Glutamatergic neuron (in vitro differentiated cells): ENCODE measurements around the gene OLFM4. TPM values are rescaled to one million over a fixed set of nuclear protein-coding genes. Genes with fewer than 3 reads are reported as not detected.

Experiments
- DNase-seq: peaks from one replicate; pipeline ENCODE4 v3.0.0; 2022
- H3K27ac Mint-ChIP-seq: one replicate; pipeline ENCODE4 v1.8.0; 2020; ENCODE audit warnings: mild to moderate bottlenecking, mixed read lengths, inconsistent platforms; ENCODE audit not compliant: unreplicated experiment
- H3K27me3 Mint-ChIP-seq: one replicate; pipeline ENCODE4 v1.8.0; 2020; ENCODE audit warnings: mild to moderate bottlenecking, moderate library complexity, mixed read lengths, inconsistent platforms; ENCODE audit not compliant: unreplicated experiment
- H3K36me3 Mint-ChIP-seq: one replicate; pipeline ENCODE4 v1.8.0; 2020; ENCODE audit warnings: mild to moderate bottlenecking, mixed read lengths, inconsistent platforms; ENCODE audit not compliant: unreplicated experiment
- H3K4me1 Mint-ChIP-seq: one replicate; pipeline ENCODE4 v1.8.0; 2020; ENCODE audit warnings: mild to moderate bottlenecking, low read depth, mixed read lengths, inconsistent platforms; ENCODE audit not compliant: unreplicated experiment
- H3K4me3 Mint-ChIP-seq: one replicate; pipeline ENCODE4 v1.8.0; 2020; ENCODE audit warnings: mild to moderate bottlenecking, mixed read lengths, inconsistent platforms; ENCODE audit not compliant: unreplicated experiment
- H3K9me3 Mint-ChIP-seq: one replicate; pipeline ENCODE4 v1.8.0; 2020; ENCODE audit warnings: mild to moderate bottlenecking, moderate library complexity, mixed read lengths, inconsistent platforms; ENCODE audit not compliant: unreplicated experiment
- total RNA-seq: library from RNA; stranded (reverse); fragmentation: NEBNext Ultra II Directional; extraction: Animal tissue kit (Norgen Biotek cat#: 25700); gene quantifications from one replicate; pipeline ENCODE4 v1.2.1, GENCODE V29; 2021; ENCODE audit not compliant: unreplicated experiment
- TF ChIP-seq, protein P1 (sequence below): fragments of 200-600 bp; sonication (generic); IDR thresholded peaks from one replicate; pipeline ENCODE4 v1.5.0; 2021; ENCODE audit not compliant: partially characterized antibody, unreplicated experiment

Gene OLFM4
- total RNA-seq, 1 donor from 2014 or later: 0.15 TPM

DNA sequence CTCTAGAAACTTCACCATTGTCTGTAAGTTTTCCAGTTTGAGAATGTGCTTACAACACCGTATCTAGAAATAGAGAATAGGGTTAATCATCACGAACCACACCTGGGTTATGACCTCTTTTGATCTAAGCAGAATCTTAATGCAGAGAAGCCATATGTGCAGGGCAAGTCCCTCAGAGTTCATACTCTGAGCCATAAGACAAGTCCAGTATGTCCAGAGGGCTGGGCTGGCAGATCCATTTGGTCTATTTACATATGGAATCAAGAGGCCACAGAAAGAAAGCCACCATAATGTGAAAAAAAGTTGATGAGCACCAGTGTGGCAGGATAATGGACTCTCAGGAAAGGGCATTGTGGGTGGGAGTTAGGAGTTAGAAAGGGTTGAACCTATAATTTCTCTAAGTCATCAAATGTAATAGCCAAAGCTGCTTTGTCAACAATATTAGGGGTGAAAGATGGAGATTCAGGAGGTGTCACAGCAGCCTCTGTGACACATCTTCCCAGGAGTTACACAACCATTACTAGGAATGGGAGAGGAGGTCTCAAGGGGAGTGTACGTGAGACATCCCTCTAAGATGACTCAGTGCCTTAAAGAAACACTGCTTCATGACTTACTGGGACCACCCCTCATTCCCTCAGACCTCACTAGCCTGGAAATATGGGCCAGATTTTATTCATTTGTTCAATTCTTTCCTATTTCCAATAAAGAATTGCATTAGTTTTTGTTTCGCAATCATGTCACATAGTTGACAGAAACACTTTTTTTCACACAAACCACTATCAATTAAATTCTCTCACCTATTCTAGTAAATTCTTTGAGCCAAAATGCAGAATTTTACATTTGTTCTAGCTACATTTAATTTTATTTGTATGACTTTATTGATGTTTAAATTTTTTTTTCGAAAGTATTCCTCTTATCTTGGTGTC lies 30.4 kb upstream of the OLFM4 start:
- TF ChIP-seq, protein P1, sequence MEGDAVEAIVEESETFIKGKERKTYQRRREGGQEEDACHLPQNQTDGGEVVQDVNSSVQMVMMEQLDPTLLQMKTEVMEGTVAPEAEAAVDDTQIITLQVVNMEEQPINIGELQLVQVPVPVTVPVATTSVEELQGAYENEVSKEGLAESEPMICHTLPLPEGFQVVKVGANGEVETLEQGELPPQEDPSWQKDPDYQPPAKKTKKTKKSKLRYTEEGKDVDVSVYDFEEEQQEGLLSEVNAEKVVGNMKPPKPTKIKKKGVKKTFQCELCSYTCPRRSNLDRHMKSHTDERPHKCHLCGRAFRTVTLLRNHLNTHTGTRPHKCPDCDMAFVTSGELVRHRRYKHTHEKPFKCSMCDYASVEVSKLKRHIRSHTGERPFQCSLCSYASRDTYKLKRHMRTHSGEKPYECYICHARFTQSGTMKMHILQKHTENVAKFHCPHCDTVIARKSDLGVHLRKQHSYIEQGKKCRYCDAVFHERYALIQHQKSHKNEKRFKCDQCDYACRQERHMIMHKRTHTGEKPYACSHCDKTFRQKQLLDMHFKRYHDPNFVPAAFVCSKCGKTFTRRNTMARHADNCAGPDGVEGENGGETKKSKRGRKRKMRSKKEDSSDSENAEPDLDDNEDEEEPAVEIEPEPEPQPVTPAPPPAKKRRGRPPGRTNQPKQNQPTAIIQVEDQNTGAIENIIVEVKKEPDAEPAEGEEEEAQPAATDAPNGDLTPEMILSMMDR: no peak
- no peaks in the 10 kb centered on the region for H3K9me3 Mint-ChIP-seq
- H3K4me3 Mint-ChIP-seq: no peak overlapping the region
- peaks cover 12% of the 10 kb centered on the region for H3K4me1 Mint-ChIP-seq
- DNase-seq: no peak
- H3K36me3 Mint-ChIP-seq: no peaks in the 10 kb centered on the region
- H3K27ac Mint-ChIP-seq: no peak overlapping the region
- no peaks in the 10 kb centered on the region for H3K27me3 Mint-ChIP-seq

DNA sequence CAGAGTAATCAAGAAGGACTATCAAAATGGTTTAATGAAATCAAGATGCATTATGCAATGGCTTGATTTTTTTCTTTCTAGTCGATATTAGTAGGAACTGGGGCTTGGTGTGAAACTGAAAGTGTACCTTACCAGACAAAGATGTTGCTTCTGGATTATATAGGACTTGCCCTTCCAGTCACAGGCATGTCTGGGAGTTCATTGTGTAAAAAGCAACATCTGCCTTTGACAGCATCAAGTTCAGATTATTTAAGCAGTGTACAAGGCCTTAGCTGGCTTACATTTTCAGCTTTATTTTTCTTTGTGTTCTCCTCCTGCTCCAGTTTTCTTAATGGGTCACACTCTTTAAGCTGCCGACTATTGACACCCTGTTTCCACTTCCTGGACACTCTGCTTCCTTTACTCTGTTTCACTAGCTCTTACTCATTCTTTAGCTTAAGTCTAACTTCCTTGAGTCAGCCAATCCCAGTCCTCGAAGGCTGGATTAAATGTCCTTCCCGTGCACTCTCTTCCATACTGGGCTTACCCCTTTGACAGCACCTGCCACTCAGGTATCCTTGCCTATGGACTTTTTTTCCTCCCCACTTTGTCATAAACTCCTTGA lies 29.4 kb upstream of the OLFM4 start:
- no peak overlapping the region for H3K4me3 Mint-ChIP-seq
- TF ChIP-seq, protein P1: no peak
- H3K27me3 Mint-ChIP-seq: no peaks in the 10 kb centered on the region
- H3K36me3 Mint-ChIP-seq: no peaks in the 10 kb centered on the region
- H3K4me1 Mint-ChIP-seq: peaks cover 7% of the 10 kb centered on the region
- H3K9me3 Mint-ChIP-seq: no peaks in the 10 kb centered on the region
- no peak overlapping the region for H3K27ac Mint-ChIP-seq
- no peak for DNase-seq

DNA sequence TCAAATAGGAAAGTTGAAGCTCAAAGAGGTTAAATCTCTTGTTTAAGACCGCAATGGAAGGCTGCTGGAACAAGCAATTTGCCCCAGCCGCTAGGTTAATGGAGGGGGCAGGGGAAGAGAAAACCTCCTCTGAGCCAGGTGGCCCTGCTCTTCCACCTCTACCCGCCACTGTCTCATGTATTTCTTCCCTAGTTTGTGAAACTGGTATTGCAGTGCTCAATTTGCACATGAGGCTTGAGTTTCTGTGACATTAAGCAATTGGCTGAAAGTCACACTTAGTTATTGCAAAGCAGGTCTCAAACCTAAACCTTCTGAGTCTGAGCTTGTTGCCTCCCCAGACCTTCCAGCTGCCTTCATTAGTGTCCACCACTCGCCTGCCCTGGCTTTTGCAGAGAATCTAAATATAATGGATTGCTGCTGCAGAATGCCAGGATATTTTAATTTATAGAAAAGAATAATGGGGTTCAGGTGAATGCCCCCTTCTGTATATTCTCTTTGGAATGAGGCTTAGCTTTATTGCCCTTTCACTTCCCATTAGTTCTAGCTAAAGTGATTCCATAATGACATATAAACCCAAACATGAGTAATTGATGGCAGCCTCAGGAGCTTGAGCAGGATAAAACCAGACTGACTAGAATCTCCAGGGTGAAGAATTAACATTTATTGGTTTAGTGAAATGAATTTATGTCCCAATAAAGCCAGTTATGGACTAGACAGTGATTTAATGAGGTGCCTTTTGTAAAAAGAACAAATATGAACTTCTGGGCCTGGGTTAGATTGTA lies 27.0 kb upstream of the OLFM4 start:
- H3K27me3 Mint-ChIP-seq: no peaks in the 10 kb centered on the region
- TF ChIP-seq, protein P1: no peak
- no peaks in the 10 kb centered on the region for H3K9me3 Mint-ChIP-seq
- H3K36me3 Mint-ChIP-seq: no peaks in the 10 kb centered on the region
- H3K4me3 Mint-ChIP-seq: no peak overlapping the region
- no peak for DNase-seq
- no peak overlapping the region for H3K27ac Mint-ChIP-seq
- H3K4me1 Mint-ChIP-seq: peaks cover 12% of the 10 kb centered on the region

DNA sequence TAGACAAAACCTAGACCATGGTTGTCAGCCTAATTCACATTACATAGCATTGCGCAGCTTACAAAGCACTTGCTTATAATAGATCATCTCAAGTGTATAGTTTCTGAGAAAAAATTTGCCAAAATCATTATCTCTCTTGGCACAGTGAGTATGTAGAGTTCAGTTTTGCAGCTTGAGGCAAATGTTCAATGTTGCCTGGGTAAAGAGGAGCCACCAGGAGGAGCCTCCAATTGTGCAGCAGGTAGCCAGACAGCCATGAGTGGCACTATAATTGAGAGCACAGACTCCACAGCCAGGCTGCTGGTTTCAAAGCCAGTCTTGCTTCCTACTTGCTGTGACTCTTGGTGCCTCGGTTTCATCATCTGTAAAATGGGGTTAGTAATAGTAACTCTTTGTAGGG lies 24.0 kb upstream of the OLFM4 start:
- no peaks in the 10 kb centered on the region for H3K9me3 Mint-ChIP-seq
- H3K27ac Mint-ChIP-seq: no peak overlapping the region
- TF ChIP-seq, protein P1: no peak
- no peak for DNase-seq
- peaks cover 18% of the 10 kb centered on the region for H3K4me1 Mint-ChIP-seq
- no peak overlapping the region for H3K4me3 Mint-ChIP-seq
- H3K27me3 Mint-ChIP-seq: no peaks in the 10 kb centered on the region
- H3K36me3 Mint-ChIP-seq: no peaks in the 10 kb centered on the region
